GM12892 (cell line): Measurements from ENCODE around the gene HTT.

Experiments
- POLR2A ChIP-seq: IDR thresholded peaks from 2 replicates; pipeline ENCODE4 v1.6.1; 2011; ENCODE audit warnings: low read depth, low read length, control low read depth
- POLR2AphosphoS5 ChIP-seq: IDR thresholded peaks from 2 replicates; pipeline ENCODE4 v1.6.1; 2011; ENCODE audit warnings: low read depth, low read length, control low read depth

GRCh38 chr4:3231471-3231870 lies 157.0 kb downstream of the HTT start:
- no peak for TF ChIP-seq POLR2AphosphoS5
- no peak for TF ChIP-seq POLR2A
